Central memory CD4-positive, alpha-beta T cell (primary cell): ENCODE results near the gene MACO1.
A peak's percentile ranks its signal among the peaks of the same experiment; 100 is the strongest.
"Not testable (repeated sequence)": the region's sequence is repeated elsewhere in the genome, so short reads cannot be mapped to it uniquely, and the experiment has no call there.

ENCODE experiments used
- DNase-seq: peaks from one replicate; pipeline ENCODE4 v3.0.0; 2022

Gene MACO1

DNA sequence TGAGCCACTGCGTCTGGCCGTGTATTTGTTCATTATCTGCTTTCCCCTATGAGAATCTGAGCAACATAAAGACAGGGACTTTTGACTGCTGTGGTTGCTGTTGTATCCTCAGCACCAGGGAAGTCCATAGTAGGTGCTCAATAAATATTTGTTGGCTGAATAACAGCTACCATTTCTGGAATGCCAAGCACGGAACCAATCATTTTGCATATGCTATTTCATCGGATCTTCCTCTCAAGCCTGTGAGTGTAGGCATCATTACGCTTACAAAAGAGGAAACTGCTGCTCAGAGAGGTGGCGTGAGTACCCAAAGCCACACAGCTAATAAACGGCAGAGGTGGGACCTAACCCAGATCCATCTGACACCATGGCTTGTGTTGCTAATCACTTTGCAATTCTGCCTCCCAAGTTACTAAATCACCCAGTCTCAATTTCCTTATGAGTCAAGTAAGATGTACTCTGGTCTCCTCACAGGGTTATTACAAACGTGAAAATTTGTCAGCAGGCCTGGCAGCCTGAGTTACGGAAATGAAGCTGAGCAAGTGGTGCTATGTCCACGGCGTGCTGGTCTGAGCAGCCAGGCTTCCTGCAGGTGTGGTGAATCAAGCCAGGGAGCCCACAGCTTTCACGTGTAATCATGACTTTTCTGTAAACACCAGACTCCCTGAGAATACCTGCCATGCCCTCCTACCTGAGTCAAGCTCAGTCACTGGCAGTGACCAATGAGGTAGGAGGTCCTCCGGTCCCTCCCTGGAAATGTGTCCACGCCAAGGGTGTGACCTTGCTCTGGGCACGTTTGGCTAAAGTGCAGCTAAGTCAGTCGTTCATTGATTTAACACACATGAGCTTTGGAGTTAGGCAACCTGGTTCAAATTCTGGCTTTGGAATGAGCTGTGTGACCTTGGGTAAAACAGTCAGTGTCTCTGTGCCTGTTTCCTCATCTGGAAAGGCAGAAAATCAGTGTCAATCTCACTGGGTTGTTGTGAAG lies 5.3 kb upstream of the MACO1 start:
- DNase-seq: no peak

DNA sequence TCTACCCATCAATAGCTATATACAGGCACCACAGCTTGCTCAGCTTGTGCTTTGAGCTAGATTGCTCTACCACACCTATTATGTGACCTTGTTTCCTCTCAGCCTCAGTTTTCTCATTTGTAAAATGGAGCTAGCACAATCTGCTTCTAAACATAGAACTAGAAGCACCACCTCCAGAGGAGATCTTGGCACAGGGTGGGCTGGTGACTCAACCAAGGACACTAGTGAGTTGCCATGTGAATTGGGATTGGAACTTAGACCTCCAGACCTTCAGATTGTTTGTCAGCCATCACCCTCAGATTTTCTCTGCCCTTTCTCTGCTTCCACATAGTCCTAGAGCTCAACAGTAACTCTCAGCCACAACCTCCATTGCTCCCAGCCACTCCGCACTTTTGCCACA lies 3.0 kb upstream of the MACO1 start:
- DNase-seq: no peak

DNA sequence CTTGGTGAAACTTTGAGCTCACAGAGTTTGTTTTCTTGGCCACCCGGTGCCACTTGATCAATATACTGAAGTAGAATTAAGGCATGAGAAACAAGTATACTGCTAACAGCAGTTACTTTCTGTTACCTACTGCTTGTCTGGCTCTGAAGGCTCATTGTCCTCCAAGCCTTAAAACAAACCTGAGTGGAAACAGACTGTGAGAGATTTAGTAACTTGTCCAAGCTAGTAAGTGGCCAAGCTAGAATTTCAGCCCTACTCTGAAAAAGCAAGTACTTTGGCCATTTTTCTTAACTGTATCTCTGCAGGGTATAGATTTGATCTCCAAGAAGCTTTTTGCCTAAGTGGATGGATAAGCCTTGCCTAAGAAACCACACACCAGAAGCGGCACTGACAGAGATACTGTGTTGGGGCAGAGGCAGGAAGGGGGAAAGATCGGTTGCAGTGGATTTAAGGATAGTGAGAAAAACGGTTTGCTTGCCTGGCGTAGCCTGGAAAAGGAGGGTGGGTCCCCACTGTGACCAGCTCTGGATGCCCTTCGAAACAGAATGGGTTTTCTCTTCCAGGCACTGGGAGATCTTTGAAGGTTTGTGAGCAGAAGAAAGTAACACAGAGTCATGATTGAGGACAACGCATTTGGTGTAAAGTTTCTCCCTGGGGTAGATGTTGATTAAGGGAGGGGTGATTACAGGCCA lies 2.1 kb upstream of the MACO1 start:
- DNase-seq: no peak

DNA sequence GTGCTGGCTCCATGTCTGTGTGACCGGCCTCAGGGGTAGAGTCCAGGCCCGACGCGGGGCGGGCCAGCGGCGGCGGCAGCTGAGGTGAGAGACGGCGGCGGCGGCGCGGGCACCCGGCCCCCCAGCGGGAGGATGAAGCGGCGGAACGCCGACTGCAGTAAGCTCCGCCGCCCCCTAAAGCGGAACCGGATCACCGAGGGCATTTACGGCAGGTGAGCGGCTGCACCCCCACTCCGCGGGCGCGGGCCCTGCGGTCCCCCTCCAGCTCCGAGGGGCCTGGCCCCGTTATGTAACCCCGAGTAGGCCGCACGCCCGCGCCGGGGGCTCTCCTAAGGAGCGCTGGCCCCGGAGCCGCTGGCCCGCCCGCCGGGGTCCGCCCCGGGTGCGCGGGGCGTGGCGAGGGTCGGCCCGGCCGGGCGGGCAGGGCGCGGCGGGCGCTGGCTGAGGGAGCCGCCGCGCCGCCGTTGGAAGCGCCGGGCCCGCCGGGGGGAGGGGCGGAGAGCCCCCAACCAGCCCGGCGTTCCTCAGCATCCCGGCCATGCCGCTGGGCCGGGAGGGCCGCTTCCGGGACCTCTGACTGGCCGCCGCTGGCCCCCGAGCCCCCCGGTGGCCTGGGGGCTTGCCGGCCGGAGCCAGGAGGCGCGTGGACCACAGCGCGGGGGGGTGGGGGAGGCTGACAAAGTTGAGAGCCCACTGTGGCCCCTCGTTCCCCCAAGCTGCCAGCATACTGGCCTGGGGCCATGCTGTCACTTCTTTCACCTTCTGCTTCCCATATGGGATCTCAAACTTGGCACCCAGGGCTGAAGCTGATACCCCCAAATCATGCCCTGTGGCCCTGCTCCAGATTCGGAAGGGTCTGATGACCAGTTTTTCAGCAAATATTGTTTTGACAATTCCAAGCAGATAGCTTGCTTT lies 527 bp downstream of the MACO1 start:
- DNase-seq: peak; percentile 81

DNA sequence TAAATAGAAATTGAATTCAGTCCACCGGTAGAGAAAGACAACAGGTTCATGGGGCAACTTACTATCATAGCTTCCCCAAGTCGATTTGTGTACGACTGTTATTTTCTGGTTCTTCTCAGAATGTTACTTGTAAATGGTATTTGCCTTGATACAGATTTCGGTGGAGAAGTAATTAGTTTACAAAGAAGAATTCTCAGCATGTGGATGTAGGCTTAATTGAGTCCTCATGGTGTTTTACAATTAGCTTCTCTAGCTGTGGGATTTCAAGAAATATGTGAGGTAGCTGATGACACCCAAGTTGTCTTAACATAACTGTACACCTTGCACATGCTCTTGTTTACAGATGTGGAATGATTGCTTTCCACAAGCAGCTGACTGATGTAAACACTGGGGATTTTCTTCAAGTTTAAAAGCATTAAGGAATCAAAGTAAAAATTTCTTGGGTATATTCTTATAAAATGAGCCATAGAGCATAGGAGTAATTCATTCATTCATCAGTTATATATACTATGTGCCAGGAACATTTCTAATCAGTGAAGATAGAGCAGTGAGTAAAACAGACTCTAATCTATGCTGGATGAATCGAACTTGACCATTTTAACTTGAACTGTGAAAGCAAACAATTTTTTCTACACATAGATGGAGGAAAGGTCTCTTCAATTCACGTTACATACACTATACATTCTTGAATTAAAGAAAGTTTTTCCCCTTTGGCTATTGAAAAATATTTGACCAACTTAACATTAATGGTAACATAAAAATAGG lies 1.4 kb downstream of the MACO1 start:
- no peak for DNase-seq

DNA sequence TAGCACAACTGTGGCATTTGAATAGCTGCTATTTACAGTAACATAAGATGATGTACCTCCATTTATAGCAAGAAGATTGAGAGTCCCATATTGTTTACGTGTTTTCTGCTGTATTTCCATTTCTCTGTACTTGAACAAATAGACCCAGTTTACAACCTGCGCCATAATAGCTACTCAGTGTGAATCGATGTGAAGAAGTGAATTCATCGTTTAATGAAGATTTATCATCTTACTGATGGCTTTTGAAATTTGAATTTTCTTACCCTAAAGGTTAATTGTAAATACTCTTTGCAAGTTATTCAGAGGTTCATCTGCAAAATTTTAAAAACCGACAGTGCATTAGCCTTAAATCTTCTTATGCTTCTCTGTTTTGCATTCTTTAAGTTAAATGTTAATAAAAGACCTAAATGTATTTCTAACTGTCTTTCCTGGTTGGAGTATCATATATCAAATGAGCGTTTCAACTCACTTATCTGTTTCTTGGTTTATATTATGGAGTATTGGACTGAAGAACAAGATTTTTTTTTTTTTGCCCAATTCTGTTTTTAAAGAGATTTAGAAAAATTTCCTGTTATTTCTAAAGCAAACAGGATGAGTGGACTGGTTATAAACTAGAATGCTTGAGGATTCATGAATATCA lies 2.2 kb downstream of the MACO1 start:
- no peak for DNase-seq

DNA sequence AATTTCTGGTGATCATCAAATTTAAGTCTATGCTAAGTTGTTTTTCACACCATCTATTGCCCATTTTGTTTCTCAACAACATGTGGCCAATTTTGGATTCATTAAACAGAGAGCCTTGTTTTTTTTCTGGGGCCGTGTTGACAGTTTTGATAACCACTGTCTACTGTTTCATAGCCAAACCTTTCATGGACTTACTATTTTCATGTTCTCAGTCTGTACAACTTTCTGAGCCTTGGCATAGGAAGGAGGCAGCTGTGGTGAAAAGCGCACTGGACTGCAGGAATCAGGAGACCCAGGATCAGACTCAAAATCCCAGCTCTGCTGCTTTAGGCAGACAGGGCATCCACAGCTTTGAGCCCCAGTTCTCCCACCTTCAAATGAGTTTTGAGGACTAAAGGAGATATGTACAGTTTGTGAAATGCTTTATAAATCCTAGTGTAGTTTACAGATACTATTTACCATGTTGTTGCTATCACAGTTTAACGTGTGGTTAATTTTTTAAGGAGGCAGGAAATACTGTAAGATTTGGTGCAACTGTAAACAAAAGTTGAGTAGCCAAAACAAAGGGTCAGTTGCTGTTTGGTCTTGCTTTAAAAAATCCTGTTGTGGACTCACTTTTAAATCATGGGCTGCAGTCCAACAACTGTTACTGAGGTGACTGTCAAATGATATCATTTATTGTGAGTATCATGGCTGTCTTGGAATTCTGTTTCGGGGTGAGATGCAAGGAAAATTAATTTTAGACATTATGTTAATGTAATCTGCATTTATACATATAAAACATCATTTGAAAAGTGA lies 2.9 kb downstream of the MACO1 start:
- DNase-seq: no peak

DNA sequence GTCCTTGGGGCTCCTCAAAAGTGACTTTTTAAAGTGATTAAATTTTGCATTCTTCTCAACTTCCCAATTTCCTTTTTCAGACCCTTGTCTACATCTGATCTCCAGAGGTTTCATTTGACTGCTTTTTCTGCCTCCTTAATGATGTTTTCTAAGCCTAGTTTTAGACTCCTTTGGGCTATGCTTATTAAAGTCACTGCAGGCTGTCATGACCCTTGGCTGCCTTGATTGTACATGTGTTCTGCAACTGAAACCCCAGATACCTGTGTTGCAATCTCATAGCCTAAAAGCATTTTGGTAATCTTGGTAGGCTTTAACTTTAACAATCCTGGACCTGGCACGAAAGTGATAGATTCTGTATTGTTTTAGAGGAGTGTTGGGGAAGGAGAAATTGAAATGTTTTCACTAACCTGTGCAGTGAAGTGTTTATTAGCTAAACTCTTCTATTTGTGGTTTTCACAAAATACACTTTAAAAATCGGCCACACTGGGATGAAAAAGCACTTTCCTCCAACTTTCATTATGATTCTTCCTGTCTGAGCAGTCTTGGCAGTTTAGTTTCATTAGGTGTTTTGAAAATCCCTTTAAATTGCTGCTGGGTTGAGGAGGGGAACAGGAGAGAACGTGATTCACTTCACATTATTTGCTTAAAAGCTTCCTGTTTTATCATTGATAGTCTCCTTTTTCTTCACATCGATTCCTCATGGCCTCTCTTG lies 4.9 kb downstream of the MACO1 start:
- DNase-seq: no peak

DNA sequence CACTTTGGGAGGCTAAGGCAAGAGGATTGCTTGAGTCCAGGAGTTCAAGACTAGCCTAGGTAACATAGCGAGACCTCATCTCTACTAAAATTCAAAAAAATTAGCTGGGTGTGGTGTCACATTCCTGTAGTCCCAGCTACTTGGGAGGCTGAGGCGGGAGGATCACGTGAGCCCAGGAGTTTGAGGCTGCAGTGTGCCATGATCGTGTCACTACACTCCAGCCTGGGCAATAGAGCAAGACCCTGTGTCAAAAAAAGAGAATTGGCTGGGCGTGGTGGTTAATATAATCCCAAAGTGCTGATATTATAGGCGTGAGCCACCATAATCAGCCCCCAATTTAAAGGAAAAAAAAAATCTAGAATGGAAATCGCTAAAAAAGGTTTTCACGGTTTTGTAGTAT lies 7.0 kb downstream of the MACO1 start:
- no peak for DNase-seq

DNA sequence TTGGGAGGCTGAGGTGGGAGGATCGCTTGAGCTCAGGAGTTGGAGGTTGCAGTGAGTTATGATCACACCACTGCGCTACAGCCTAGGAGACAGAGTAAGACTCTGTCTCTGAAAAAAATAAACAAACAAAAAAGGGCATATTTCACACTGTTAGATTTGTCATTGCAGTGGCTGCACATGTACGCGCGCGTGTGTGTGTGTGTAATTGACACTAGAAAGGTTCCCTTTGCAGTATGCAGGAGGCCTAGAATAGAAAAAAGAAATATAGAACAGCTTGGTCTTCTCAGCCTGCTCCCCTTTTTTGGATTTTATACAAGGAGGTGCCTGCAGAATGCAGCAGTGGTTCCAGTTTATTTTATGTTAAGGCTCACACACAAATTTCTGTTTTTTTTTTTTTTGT lies 8.6 kb downstream of the MACO1 start:
- DNase-seq: no peak

DNA sequence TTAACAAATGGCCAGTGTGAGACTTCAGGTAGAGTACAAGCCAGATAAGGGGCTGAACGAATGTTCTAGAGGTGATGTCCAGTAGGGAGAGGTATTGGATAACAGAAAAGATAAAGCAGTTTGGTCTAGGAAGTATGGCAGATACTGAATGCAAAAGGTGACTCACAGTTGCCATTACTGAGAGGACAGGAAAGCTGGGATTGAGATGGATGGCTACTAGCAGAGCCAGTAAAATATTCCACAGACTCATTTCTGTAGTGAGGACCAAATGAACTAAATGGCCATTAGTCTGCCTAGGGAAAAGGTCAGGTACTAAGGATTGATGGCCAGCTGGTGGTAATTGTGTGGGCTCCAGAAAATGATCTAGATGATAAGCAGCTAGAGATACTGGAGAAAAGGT lies 11.5 kb downstream of the MACO1 start:
- no peak for DNase-seq

DNA sequence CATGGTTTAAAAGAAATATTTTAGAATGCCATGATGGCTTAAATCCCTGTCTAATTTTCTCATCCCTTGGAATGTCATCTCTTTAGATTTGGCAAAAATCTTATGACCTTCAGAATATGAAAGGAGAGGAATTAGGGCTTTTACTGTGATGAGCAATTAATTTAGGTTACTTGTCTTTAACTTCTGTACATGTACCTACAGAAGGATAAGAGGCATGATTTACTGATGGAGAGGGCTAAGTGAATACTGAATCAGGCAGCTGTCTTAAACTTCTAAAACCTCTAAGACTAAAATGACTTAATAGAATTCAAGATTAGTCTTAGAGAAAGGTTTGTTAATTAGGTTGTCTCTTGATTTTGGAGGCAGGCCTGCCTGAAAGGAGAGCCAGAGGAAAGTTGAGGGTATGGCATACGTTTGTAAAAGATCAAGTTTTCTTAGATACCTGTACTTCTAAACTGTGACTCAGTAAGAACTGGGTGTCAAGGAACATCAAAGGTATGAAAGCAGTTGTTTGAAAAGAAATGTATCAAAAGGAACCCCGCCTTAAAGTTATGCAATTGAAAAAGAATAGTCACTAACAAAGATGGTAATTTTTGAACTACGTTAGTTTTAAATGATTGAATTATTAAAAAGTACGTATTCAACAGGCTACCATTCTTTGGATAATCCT lies 12.5 kb downstream of the MACO1 start:
- no peak for DNase-seq

DNA sequence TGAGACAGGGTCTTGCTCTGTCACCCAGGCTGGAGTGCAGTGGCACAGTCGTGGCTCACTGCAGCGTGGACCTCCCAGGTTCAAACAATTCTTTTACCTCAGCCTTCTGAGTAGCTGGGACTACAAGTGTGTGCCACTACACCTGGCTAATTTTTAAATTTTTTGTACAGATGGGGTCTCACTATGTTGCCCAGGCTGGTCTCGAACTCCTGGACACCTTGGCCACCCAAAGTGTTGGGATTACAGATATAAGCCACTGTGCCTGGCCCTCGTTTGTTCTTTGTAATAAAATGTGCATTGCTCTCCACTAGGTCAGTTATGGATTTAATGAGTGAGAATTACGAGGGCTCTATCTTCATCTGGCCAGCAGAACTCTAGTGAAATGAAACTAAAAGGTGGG lies 13.9 kb downstream of the MACO1 start:
- DNase-seq: not testable (repeated sequence)

DNA sequence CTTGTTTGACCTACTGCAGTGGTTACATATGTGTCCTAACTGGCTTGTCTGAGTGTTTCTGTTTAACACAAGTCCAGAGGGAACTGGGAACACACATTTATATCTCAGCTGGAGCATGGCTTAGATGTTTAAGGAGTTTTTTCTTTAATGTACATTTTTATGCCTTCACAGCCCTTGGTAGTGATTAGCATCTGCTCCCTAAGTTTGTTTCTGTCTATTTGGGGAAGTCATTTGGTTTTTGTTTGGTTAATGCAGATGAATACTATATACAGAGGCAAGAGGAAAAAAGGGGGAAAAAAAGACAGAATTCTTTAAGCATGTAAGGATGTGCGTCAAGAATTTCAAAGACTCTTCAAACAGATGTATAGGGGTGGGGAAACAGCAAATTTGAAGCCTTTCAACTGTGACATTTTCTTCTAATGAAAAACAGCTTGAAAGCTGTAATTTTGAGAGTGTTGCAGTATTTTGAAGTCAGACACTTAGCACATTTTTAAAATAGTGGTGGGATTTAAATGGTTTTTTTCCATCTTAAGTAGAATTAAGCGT lies 15.4 kb downstream of the MACO1 start:
- no peak for DNase-seq

DNA sequence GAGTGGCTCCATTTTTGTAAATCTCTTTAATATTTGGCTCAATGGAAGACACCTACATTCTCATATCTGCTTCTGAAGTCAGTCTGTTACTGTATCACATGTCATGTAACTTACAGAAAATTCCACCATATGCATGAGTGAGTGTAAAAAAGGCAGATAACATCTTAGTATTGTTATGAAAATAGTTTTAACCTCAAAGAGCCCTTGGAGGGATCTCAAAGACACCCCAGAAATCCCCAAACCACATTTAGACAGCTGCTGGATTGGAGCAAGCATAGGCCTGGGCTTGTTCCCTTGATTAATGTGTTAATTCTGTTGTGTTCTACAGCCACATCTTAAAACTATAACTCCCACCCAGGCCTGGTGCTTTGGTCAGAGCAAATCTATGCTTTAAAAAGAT lies 16.9 kb downstream of the MACO1 start:
- DNase-seq: no peak

DNA sequence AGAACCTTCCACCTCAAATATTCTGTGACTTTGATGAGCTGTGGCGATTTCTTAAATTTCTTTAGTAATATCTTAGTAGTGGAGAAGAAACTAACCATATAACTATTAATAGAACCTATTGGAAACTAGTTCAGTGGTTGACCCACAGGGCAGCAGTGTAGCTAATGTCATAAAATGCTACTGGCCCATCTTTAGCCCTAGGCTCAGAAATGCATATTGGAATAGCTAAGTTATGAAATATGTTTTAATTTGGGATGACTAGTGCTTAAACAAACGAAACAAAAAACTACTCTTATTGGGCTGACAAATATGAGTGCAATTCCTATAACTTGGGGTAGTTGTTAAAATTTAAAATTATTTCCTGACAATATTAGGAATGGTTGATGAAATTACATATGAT lies 20.2 kb downstream of the MACO1 start:
- DNase-seq: no peak

DNA sequence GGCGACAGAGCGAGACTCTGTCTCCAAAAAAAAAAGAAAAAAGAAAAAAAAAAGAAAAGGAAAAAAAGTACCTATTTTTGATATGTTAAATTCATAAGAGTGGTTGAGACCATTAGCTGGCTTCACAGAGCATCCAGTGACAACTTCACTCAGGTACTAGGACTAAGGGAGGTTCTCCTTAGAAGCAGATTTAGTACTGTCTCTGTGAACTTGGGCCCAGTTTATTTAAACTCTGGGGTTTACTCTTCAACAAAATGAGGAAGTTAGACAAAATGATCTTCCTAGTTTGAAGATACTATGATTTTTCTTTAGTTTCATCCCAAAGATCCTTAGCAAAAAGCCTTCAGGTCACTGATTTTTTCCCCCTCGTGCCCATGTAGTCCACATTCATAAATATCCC lies 21.2 kb downstream of the MACO1 start:
- DNase-seq: no peak

DNA sequence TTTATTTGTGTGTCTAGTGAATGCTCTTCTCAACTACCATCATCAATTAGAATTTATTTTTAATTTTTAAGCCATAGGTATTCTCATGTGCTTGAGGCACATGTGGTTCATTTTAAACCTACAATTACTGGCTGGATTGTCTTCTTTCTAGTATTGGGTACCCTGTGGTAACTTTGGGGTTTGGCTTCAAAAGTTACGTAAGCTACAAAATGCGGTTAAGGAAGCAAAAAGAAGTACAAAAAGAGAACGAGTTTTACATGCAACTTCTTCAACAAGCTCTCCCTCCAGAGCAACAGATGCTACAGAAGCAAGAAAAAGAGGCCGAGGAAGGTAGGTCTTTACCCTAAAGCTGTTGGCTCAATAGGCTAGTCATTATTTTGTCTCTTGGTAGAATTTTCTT lies 25.8 kb downstream of the MACO1 start:
- DNase-seq: no peak

DNA sequence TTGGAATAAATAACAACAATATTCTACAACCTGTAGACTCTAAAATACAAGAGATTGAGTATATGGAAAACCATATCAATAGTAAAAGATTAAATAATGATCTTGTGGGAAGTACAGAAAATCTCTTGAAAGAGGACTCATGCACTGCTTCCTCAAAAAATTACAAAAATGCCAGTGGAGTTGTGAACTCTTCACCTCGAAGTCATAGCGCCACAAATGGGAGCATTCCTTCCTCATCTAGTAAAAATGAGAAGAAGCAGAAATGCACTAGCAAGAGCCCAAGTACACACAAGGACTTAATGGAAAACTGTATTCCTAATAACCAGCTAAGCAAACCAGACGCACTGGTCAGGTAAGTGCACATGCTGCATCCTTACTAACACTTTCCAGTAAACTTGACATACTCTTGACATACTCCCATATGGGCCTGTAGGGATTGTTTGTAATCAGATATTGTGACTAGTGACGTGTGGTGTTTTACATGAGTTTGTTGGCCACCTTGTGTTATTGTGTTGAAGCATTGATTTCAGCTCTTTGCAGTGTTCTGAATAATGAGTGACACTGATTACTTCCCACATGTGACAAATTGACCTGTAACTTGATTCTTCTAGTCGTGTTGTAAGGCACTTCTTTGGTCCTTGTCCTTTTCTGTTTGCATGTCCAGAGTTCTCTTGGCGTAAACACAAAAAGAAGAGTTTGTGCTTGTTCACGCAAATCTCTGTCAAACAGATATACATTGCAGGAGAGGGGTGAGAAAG lies 28.0 kb downstream of the MACO1 start:
- DNase-seq: no peak
